ENCODE measurements around the gene DNAH6.

DNA sequence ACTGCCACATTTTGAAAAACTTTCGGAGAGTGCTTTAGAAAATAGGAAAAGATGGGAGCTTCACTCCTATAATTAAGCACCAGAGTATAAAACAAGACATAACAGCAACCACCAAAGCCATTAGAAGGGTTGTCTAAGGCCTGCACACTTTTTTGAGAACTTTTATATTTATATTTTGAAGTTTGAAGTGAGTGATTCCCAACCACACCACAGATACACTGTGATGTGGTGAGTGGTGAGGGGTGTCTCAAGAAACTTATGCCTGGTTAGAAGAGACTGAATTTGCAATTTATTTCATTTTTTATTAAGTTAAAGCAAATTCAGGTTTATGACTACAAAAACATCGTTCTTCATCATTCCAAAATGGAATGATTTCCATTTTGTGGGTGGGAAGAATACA lies 161.9 kb downstream of the DNAH6 start:
- TF ChIP-seq, protein P1, sequence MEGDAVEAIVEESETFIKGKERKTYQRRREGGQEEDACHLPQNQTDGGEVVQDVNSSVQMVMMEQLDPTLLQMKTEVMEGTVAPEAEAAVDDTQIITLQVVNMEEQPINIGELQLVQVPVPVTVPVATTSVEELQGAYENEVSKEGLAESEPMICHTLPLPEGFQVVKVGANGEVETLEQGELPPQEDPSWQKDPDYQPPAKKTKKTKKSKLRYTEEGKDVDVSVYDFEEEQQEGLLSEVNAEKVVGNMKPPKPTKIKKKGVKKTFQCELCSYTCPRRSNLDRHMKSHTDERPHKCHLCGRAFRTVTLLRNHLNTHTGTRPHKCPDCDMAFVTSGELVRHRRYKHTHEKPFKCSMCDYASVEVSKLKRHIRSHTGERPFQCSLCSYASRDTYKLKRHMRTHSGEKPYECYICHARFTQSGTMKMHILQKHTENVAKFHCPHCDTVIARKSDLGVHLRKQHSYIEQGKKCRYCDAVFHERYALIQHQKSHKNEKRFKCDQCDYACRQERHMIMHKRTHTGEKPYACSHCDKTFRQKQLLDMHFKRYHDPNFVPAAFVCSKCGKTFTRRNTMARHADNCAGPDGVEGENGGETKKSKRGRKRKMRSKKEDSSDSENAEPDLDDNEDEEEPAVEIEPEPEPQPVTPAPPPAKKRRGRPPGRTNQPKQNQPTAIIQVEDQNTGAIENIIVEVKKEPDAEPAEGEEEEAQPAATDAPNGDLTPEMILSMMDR (IDR thresholded peaks at IDR 0.05): no peak
- TF ChIP-seq ZNF232 (CRISPR knock-in tag; IDR thresholded peaks at IDR 0.05): no peak

Data from WTC11 (cell line).